AG04449 (cell line): ENCODE data around the gene UBASH3A.
"Not testable (repeated sequence)": the region's sequence is repeated elsewhere in the genome, so short reads cannot be mapped to it uniquely, and the experiment has no call there.

Source experiments
- CTCF ChIA-PET: fragments of 350-600 bp; formaldehyde crosslinking; extraction: SDS; loops from one replicate; lab custom pipeline; 2021; ENCODE audit warnings: antibody characterized with exemption; lab: Yijun Ruan, JAX
- POLR2A ChIA-PET: fragments of 400-600, 350-600 bp; formaldehyde crosslinking; extraction: SDS; loops from one replicate; lab custom pipeline; 2020; ENCODE audit warnings: antibody characterized with exemption, inconsistent platforms; lab: Yijun Ruan, JAX
- DNase-seq: peaks from one replicate; pipeline ENCODE4 v3.0.0-alpha.2; 2010; ENCODE audit warnings: low read depth, low spot score
- H3K4me3 ChIP-seq: 2 replicates; pipeline ENCODE4 v1.5.1; 2011; ENCODE audit warnings: low read depth, mild to moderate bottlenecking, control low read depth, low read length
- CTCF ChIP-seq: IDR thresholded peaks from one replicate; pipeline ENCODE4 v1.5.1; 2011; ENCODE audit warnings: mild to moderate bottlenecking, moderate library complexity, low read length, control low read depth, inconsistent platforms; ENCODE audit not compliant: insufficient read depth; ENCODE audit errors: missing control alignments

Gene UBASH3A

DNA sequence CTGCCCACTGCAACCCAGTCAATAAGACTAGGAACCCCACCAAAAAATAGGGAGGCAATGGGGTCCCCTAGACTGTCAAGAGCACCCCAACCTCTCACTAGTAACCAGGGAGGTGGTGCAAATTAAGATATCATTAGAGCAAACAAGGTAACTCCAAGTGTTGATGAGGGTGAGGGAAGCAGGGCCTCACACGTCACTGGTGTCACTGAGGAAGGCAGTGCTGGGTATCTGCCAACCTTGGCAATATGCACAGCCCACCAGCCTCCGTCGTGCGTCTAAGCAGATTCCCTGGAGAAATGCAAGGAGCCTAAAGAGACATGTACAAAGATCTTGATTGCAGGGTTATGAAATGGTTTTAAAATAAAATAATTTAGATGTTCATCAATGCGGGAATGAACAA is 3.8 kb downstream of the UBASH3A start:
- no peak overlapping the region for H3K4me3 ChIP-seq
- no peak for TF ChIP-seq CTCF
- DNase-seq, result no peak
- CTCF ChIA-PET, result no interaction called here
- POLR2A ChIA-PET, result no interaction called here

- H3K4me3 ChIP-seq, DNase-seq, CTCF ChIA-PET, POLR2A ChIA-PET: not testable (repeated sequence)
These were observed 5.0 kb downstream of the UBASH3A start for GRCh38 chr21:42408718-42409117.

GRCh38 chr21:42409366-42409765 is 5.7 kb downstream of the UBASH3A start:
- no peak for DNase-seq
- ChIA-PET CTCF (no interaction called here), POLR2A (no interaction called here)
- TF ChIP-seq CTCF, result no peak
- H3K4me3 ChIP-seq, result no peak overlapping the region

DNA sequence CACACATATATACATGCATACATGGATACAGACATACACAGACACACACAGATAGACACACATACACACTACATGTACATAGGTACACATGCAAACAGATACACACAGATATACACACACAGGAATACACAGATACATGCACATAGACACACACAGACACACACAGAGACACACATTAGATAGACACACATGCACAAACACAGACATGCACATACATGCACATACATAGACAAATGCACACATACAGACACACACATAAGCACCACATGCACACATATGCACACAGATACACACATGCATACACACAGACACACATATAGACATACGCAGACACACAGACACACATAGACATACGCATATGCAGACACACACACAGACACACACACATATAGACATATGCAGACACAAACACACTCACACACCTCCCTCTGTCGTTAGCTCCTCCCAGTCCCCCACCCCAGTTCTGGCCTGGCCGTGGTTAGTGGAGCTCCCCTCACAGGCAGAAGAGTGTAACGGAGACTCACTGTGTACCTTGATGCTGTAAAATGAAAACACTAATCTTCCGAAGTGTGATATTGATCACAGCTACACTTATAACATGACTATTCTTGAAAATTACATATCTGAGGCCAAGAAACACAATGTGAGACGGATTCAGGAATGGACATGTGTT is 7.6 kb downstream of the UBASH3A start:
- POLR2A ChIA-PET, result no interaction called here
- CTCF ChIA-PET, result no interaction called here
- TF ChIP-seq CTCF, result no peak
- no peak overlapping the region for H3K4me3 ChIP-seq
- no peak for DNase-seq

GRCh38 chr21:42411891-42412635 is 8.4 kb downstream of the UBASH3A start:
- no peak for TF ChIP-seq CTCF
- CTCF ChIA-PET, result no interaction called here
- H3K4me3 ChIP-seq, result no peak overlapping the region
- POLR2A ChIA-PET, result no interaction called here
- no peak for DNase-seq

DNA sequence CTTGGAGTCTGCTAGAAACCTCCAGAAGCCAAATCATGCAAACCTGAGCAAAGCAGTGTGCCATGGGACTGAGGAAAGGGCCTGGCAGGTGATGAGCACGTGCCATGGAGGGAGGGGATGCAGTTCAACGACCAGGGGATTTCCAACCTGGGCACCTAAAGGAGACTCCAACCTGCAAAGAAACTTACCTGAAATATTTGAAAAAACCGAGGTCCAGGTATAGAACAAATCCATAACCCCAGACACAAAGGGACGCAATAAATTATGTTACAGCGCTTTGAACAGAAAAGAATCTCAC is 8.9 kb downstream of the UBASH3A start:
- POLR2A ChIA-PET, result no interaction called here
- no peak for TF ChIP-seq CTCF
- CTCF ChIA-PET, result no interaction called here
- H3K4me3 ChIP-seq, result no peak overlapping the region
- DNase-seq, result no peak

- CTCF ChIA-PET, result no interaction called here
- no peak for DNase-seq
- TF ChIP-seq CTCF, result no peak
- no peak overlapping the region for H3K4me3 ChIP-seq
- POLR2A ChIA-PET, result no interaction called here
These were observed 9.4 kb downstream of the UBASH3A start for GRCh38 chr21:42413093-42413492.
